Measurements from ENCODE around the gene SFMBT2.

Gene SFMBT2

GRCh38 chr10:7310076-7310475, 100.8 kb downstream of the SFMBT2 start:
- ChIA-PET POLR2A (no interaction called here), CTCF (no interaction called here)
- H3K27ac ChIP-seq (ENCODE audit: insufficient read depth in 1 of 2, low read depth in 1 of 2, low read length in 2 of 2, poor library complexity in 1 of 2, severe bottlenecking in 2 of 2) = no peak overlapping the region
- H3K27me3 ChIP-seq (replicated peaks in 2 of 5; ENCODE audit: control insufficient read depth in 4 of 5, insufficient read depth in 5 of 5, low read length in 4 of 5) = no peaks in the 10 kb centered on the region
- WGBS (ENCODE audit: insufficient coverage) = 96% methylated on average over 8 of the region's 8 CpGs
- peaks cover 0 to 8% (median 2%) of the 10 kb centered on the region in 5 experiments for H3K9me3 ChIP-seq (ENCODE audit: control extremely low read depth in 1 of 5, control insufficient read depth in 4 of 5, insufficient read depth in 2 of 5, low read depth in 1 of 5, low read length in 4 of 5)
- peaks cover 0 to 19% (median 11%) of the 10 kb centered on the region in 4 experiments for H3K4me1 ChIP-seq (ENCODE audit: control extremely low read depth in 1 of 4, control insufficient read depth in 4 of 4, insufficient read depth in 4 of 4, low read length in 3 of 4)
- H3K4me3 ChIP-seq (ENCODE audit: control insufficient read depth in 1 of 7, extremely low read depth in 1 of 7, insufficient read depth in 4 of 7, low read depth in 2 of 7, low read length in 6 of 7) = no peak overlapping the region
- DNase-seq = no peak
- H3K36me3 ChIP-seq (ENCODE audit: control insufficient read depth in 4 of 4, insufficient read depth in 4 of 4, low read length in 3 of 4) = peaks cover 0 to 8% (median 3%) of the 10 kb centered on the region in 4 experiments

GRCh38 chr10:7308826-7309225, 102.0 kb downstream of the SFMBT2 start:
- CTCF ChIA-PET = interaction anchor here (1.1 kb wide), 1 partner anchor 47 kb away, joined by 4 read pairs; no protein-coding TSS in a partner anchor
- DNase-seq = no peak
- Histone ChIP-seq H3K9me3 (ENCODE audit: control extremely low read depth in 1 of 5, control insufficient read depth in 4 of 5, insufficient read depth in 2 of 5, low read depth in 1 of 5, low read length in 4 of 5) (peaks cover 0 to 8% (median 3%) of the 10 kb centered on the region in 5 experiments), H3K4me1 (ENCODE audit: control extremely low read depth in 1 of 4, control insufficient read depth in 4 of 4, insufficient read depth in 4 of 4, low read length in 3 of 4) (peaks cover 0 to 20% (median 9%) of the 10 kb centered on the region in 4 experiments), H3K36me3 (ENCODE audit: control insufficient read depth in 4 of 4, insufficient read depth in 4 of 4, low read length in 3 of 4) (peaks cover 0 to 8% (median 3%) of the 10 kb centered on the region in 4 experiments), H3K27ac (ENCODE audit: insufficient read depth in 1 of 2, low read depth in 1 of 2, low read length in 2 of 2, poor library complexity in 1 of 2, severe bottlenecking in 2 of 2) (no peak overlapping the region), H3K4me3 (ENCODE audit: control insufficient read depth in 1 of 7, extremely low read depth in 1 of 7, insufficient read depth in 4 of 7, low read depth in 2 of 7, low read length in 6 of 7) (no peak overlapping the region), H3K27me3 (replicated peaks in 2 of 5; ENCODE audit: control insufficient read depth in 4 of 5, insufficient read depth in 5 of 5, low read length in 4 of 5) (no peaks in the 10 kb centered on the region)
- 99% methylated on average over 7 of the region's 7 CpGs for WGBS (ENCODE audit: insufficient coverage)
- POLR2A ChIA-PET = no interaction called here

DNA sequence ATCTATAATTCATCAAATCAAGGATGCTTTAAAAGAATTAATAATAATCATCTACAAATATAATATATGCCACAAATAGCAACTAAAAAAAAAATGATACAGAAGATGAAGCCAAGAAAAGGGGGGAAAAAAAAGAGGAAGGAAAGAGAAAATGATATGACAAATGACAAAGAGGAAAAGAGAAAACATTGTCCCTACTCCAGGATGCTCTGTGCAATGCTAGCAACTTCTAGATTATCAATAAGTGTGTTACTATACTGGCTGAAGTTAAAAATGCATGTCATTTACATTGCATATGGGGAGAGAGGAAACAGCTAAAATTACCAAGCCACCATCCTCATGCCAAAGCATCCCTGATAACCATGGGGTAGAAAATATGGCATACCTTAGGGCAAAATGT, 104.2 kb downstream of the SFMBT2 start:
- H3K4me1 ChIP-seq (ENCODE audit: control extremely low read depth in 1 of 4, control insufficient read depth in 4 of 4, insufficient read depth in 4 of 4, low read length in 3 of 4) = peaks cover 0 to 20% (median 9%) of the 10 kb centered on the region in 4 experiments
- H3K27ac ChIP-seq (ENCODE audit: insufficient read depth in 1 of 2, low read depth in 1 of 2, low read length in 2 of 2, poor library complexity in 1 of 2, severe bottlenecking in 2 of 2) = peak overlapping the region; percentile 77 to 84
- H3K4me3 ChIP-seq (ENCODE audit: control insufficient read depth in 1 of 7, extremely low read depth in 1 of 7, insufficient read depth in 4 of 7, low read depth in 2 of 7, low read length in 6 of 7) = peak overlapping the region in 1 of 7 experiments; percentile 1
- POLR2A ChIA-PET = no interaction called here
- peaks cover 0 to 8% (median 3%) of the 10 kb centered on the region in 5 experiments for H3K9me3 ChIP-seq (ENCODE audit: control extremely low read depth in 1 of 5, control insufficient read depth in 4 of 5, insufficient read depth in 2 of 5, low read depth in 1 of 5, low read length in 4 of 5)
- no peaks in the 10 kb centered on the region for H3K27me3 ChIP-seq (replicated peaks in 2 of 5; ENCODE audit: control insufficient read depth in 4 of 5, insufficient read depth in 5 of 5, low read length in 4 of 5)
- CTCF ChIA-PET = no interaction called here
- peak in 1 of 3 donors; percentile 64 for DNase-seq
- H3K36me3 ChIP-seq (ENCODE audit: control insufficient read depth in 4 of 4, insufficient read depth in 4 of 4, low read length in 3 of 4) = peaks cover 2 to 8% (median 3%) of the 10 kb centered on the region in 4 experiments

DNA sequence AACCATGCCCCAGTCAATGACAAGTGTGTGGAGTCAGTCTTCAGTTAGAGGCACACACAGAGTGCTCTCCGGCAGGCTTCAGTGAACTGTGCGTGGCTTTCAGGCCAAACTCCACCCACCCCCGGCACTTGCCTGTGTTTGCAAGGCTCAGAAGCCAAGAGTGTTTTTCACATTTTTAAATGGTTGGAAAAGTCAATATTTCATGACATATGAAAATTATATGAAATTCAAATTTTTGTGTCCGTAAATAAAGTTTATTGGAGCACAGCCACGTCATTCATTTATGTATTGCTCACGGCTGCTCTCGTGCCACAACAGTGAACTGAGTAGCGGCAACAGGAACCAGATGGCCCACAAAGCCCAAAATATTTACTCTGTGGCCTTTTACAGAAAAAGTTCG, 104.7 kb downstream of the SFMBT2 start:
- Histone ChIP-seq H3K4me3 (ENCODE audit: control insufficient read depth in 1 of 7, extremely low read depth in 1 of 7, insufficient read depth in 4 of 7, low read depth in 2 of 7, low read length in 6 of 7) (peak overlapping the region in 3 of 7 experiments; percentile 26 to 45 (median 43)), H3K27me3 (replicated peaks in 2 of 5; ENCODE audit: control insufficient read depth in 4 of 5, insufficient read depth in 5 of 5, low read length in 4 of 5) (no peaks in the 10 kb centered on the region), H3K4me1 (ENCODE audit: control extremely low read depth in 1 of 4, control insufficient read depth in 4 of 4, insufficient read depth in 4 of 4, low read length in 3 of 4) (peaks cover 0 to 20% (median 9%) of the 10 kb centered on the region in 4 experiments), H3K9me3 (ENCODE audit: control extremely low read depth in 1 of 5, control insufficient read depth in 4 of 5, insufficient read depth in 2 of 5, low read depth in 1 of 5, low read length in 4 of 5) (peaks cover 0 to 8% (median 3%) of the 10 kb centered on the region in 5 experiments), H3K27ac (ENCODE audit: insufficient read depth in 1 of 2, low read depth in 1 of 2, low read length in 2 of 2, poor library complexity in 1 of 2, severe bottlenecking in 2 of 2) (peak overlapping the region; percentile 77 to 84), H3K36me3 (ENCODE audit: control insufficient read depth in 4 of 4, insufficient read depth in 4 of 4, low read length in 3 of 4) (peaks cover 2 to 8% (median 3%) of the 10 kb centered on the region in 4 experiments)
- peak; percentile 54 to 93 (median 90) for DNase-seq
- WGBS (ENCODE audit: insufficient coverage) = 23% methylated on average over 6 of the region's 9 CpGs
- ChIA-PET POLR2A (no interaction called here), CTCF (no interaction called here)

- H3K4me1 ChIP-seq (ENCODE audit: control extremely low read depth in 1 of 4, control insufficient read depth in 4 of 4, insufficient read depth in 4 of 4, low read length in 3 of 4) = peaks cover 0 to 20% (median 9%) of the 10 kb centered on the region in 4 experiments
- no peaks in the 10 kb centered on the region for H3K27me3 ChIP-seq (replicated peaks in 2 of 5; ENCODE audit: control insufficient read depth in 4 of 5, insufficient read depth in 5 of 5, low read length in 4 of 5)
- DNase-seq = no peak
- peaks cover 2 to 8% (median 3%) of the 10 kb centered on the region in 4 experiments for H3K36me3 ChIP-seq (ENCODE audit: control insufficient read depth in 4 of 4, insufficient read depth in 4 of 4, low read length in 3 of 4)
- peak overlapping the region in 1 of 2 experiments; percentile 3 for H3K27ac ChIP-seq (ENCODE audit: insufficient read depth in 1 of 2, low read depth in 1 of 2, low read length in 2 of 2, poor library complexity in 1 of 2, severe bottlenecking in 2 of 2)
- H3K4me3 ChIP-seq (ENCODE audit: control insufficient read depth in 1 of 7, extremely low read depth in 1 of 7, insufficient read depth in 4 of 7, low read depth in 2 of 7, low read length in 6 of 7) = no peak overlapping the region
- H3K9me3 ChIP-seq (ENCODE audit: control extremely low read depth in 1 of 5, control insufficient read depth in 4 of 5, insufficient read depth in 2 of 5, low read depth in 1 of 5, low read length in 4 of 5) = peaks cover 0 to 8% (median 3%) of the 10 kb centered on the region in 5 experiments
- ChIA-PET POLR2A (no interaction called here), CTCF (no interaction called here)
- WGBS (ENCODE audit: insufficient coverage) = 94% methylated on average over 2 of the region's 6 CpGs
These were observed 105.8 kb downstream of the SFMBT2 start for GRCh38 chr10:7305053-7305452.

GRCh38 chr10:7304110-7304509, 106.7 kb downstream of the SFMBT2 start:
- H3K9me3 ChIP-seq (ENCODE audit: control extremely low read depth in 1 of 5, control insufficient read depth in 4 of 5, insufficient read depth in 2 of 5, low read depth in 1 of 5, low read length in 4 of 5) = peaks cover 0 to 5% (median 2%) of the 10 kb centered on the region in 5 experiments
- 96% methylated on average over 4 of the region's 4 CpGs for WGBS (ENCODE audit: insufficient coverage)
- H3K36me3 ChIP-seq (ENCODE audit: control insufficient read depth in 4 of 4, insufficient read depth in 4 of 4, low read length in 3 of 4) = peaks cover 0 to 4% (median 2%) of the 10 kb centered on the region in 4 experiments
- CTCF ChIA-PET = interaction anchor here (1.1 kb wide), 1 partner anchor 10 kb away, joined by 3 read pairs; no protein-coding TSS in a partner anchor
- H3K4me3 ChIP-seq (ENCODE audit: control insufficient read depth in 1 of 7, extremely low read depth in 1 of 7, insufficient read depth in 4 of 7, low read depth in 2 of 7, low read length in 6 of 7) = no peak overlapping the region
- H3K4me1 ChIP-seq (ENCODE audit: control extremely low read depth in 1 of 4, control insufficient read depth in 4 of 4, insufficient read depth in 4 of 4, low read length in 3 of 4) = peaks cover 0 to 20% (median 9%) of the 10 kb centered on the region in 4 experiments
- H3K27ac ChIP-seq (ENCODE audit: insufficient read depth in 1 of 2, low read depth in 1 of 2, low read length in 2 of 2, poor library complexity in 1 of 2, severe bottlenecking in 2 of 2) = no peak overlapping the region
- H3K27me3 ChIP-seq (replicated peaks in 2 of 5; ENCODE audit: control insufficient read depth in 4 of 5, insufficient read depth in 5 of 5, low read length in 4 of 5) = no peaks in the 10 kb centered on the region
- no peak for DNase-seq
- POLR2A ChIA-PET = no interaction called here

GRCh38 chr10:7302930-7303557, 107.8 kb downstream of the SFMBT2 start:
- H3K36me3 ChIP-seq (ENCODE audit: control insufficient read depth in 4 of 4, insufficient read depth in 4 of 4, low read length in 3 of 4) = peaks cover 0 to 2% (median 0%) of the 10 kb centered on the region in 4 experiments
- no peak overlapping the region for H3K4me3 ChIP-seq (ENCODE audit: control insufficient read depth in 1 of 7, extremely low read depth in 1 of 7, insufficient read depth in 4 of 7, low read depth in 2 of 7, low read length in 6 of 7)
- no CpG with 5 or more reads among the region's 2 CpGs for WGBS (ENCODE audit: insufficient coverage)
- no peak for DNase-seq
- peaks cover 0 to 3% (median 0%) of the 10 kb centered on the region in 5 experiments for H3K9me3 ChIP-seq (ENCODE audit: control extremely low read depth in 1 of 5, control insufficient read depth in 4 of 5, insufficient read depth in 2 of 5, low read depth in 1 of 5, low read length in 4 of 5)
- H3K27ac ChIP-seq (ENCODE audit: insufficient read depth in 1 of 2, low read depth in 1 of 2, low read length in 2 of 2, poor library complexity in 1 of 2, severe bottlenecking in 2 of 2) = no peak overlapping the region
- H3K27me3 ChIP-seq (replicated peaks in 2 of 5; ENCODE audit: control insufficient read depth in 4 of 5, insufficient read depth in 5 of 5, low read length in 4 of 5) = no peaks in the 10 kb centered on the region
- ChIA-PET POLR2A (no interaction called here), CTCF (interaction anchor here (0.6 to 1.1 kb wide), 2 partner anchors 9 to 201 kb away, joined by 3 read pairs; no protein-coding TSS in a partner anchor)
- H3K4me1 ChIP-seq (ENCODE audit: control extremely low read depth in 1 of 4, control insufficient read depth in 4 of 4, insufficient read depth in 4 of 4, low read length in 3 of 4) = peaks cover 0 to 20% (median 9%) of the 10 kb centered on the region in 4 experiments

Data from common myeloid progenitor, CD34-positive (primary cell).